ENCODE measurements around the gene CDT1. TPM values are rescaled to one million over a fixed set of nuclear protein-coding genes. Genes with fewer than 3 reads are reported as not detected.

The CDT1 gene
- total RNA-seq, 1 experiment from 2014 or later: 74.1 TPM

- no peak for DNase-seq
- H2BK15ac ChIP-seq (ENCODE audit: low read depth, low read length): no peak overlapping the region
- no peaks in the 10 kb centered on the region for H3K23me2 ChIP-seq (ENCODE audit: insufficient read length, low read depth, low read length, poor library complexity, severe bottlenecking)
- H2BK12ac ChIP-seq (ENCODE audit: insufficient read length, low read depth, low read length): no peak overlapping the region
- Mint-ChIP-seq H3K36me3 (ENCODE audit: insufficient read depth in 1 of 3, low read depth in 3 of 3) (peaks cover 4 to 16% (median 13%) of the 10 kb centered on the region in 3 experiments; a peak in 6 of 7 replicates), H3K27ac (no peak overlapping the region), H3K4me3 (no peak overlapping the region), H3K27me3 (ENCODE audit: low read depth) (no peaks in the 10 kb centered on the region), H3K9me3 (no peaks in the 10 kb centered on the region), H3K4me1 (no peaks in the 10 kb centered on the region)
- no peaks in the 10 kb centered on the region for H3K79me1 ChIP-seq (ENCODE audit: insufficient read depth, low read depth, low read length, poor library complexity, severe bottlenecking)
- no peak overlapping the region for H3K4me2 ChIP-seq (ENCODE audit: insufficient read depth, insufficient read length, low read length)
- TF ChIP-seq, protein P1, sequence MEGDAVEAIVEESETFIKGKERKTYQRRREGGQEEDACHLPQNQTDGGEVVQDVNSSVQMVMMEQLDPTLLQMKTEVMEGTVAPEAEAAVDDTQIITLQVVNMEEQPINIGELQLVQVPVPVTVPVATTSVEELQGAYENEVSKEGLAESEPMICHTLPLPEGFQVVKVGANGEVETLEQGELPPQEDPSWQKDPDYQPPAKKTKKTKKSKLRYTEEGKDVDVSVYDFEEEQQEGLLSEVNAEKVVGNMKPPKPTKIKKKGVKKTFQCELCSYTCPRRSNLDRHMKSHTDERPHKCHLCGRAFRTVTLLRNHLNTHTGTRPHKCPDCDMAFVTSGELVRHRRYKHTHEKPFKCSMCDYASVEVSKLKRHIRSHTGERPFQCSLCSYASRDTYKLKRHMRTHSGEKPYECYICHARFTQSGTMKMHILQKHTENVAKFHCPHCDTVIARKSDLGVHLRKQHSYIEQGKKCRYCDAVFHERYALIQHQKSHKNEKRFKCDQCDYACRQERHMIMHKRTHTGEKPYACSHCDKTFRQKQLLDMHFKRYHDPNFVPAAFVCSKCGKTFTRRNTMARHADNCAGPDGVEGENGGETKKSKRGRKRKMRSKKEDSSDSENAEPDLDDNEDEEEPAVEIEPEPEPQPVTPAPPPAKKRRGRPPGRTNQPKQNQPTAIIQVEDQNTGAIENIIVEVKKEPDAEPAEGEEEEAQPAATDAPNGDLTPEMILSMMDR (conservative IDR thresholded peaks at IDR 0.05): no peak
- no peaks in the 10 kb centered on the region for H3K4me1 ChIP-seq (ENCODE audit: insufficient read depth, low read length)
- no peak overlapping the region for H3T11ph ChIP-seq (ENCODE audit: low read length)
- no peak overlapping the region for H3K14ac ChIP-seq (ENCODE audit: insufficient read depth, low read length)
- no peak overlapping the region for H3K56ac ChIP-seq (ENCODE audit: insufficient read length, low read depth, low read length)
- H3K79me2 ChIP-seq (ENCODE audit: insufficient read depth, low read length): no peaks in the 10 kb centered on the region
- no peak overlapping the region for H2BK120ac ChIP-seq (ENCODE audit: low read depth, low read length, poor library complexity, severe bottlenecking)
- WGBS (ENCODE audit: extremely low coverage, insufficient read length, low lambda C conversion rate): no CpG with 5 or more reads among the region's 20 CpGs
- H3K9ac ChIP-seq (ENCODE audit: extremely low read depth, insufficient read length, low read length): no peak overlapping the region
- no peak overlapping the region for H3K18ac ChIP-seq (ENCODE audit: insufficient read length, low read depth, low read length)
- no peak overlapping the region for H2AFZ ChIP-seq (ENCODE audit: low read length)
- H4K91ac ChIP-seq (ENCODE audit: insufficient read length, low read depth, low read length): no peak overlapping the region
- H2BK5ac ChIP-seq (ENCODE audit: insufficient read length, low read length): no peak overlapping the region
- H2AK5ac ChIP-seq (ENCODE audit: insufficient read length, low read length): no peak overlapping the region
- no peaks in the 10 kb centered on the region for H3K27me3 ChIP-seq (ENCODE audit: insufficient read depth, low read length)
- no peak overlapping the region for H4K5ac ChIP-seq (ENCODE audit: insufficient read length, low read depth, low read length)
- no peak overlapping the region for H3K4ac ChIP-seq (ENCODE audit: low read depth, low read length)
- H3K9me3 ChIP-seq (ENCODE audit: control insufficient read depth, low read depth, low read length): no peaks in the 10 kb centered on the region
- no peak overlapping the region for H2BK20ac ChIP-seq (ENCODE audit: low read depth, low read length, poor library complexity, severe bottlenecking)
- no peak overlapping the region for H3K23ac ChIP-seq (ENCODE audit: insufficient read length, low read depth, low read length)
- H4K8ac ChIP-seq (replicated peaks; ENCODE audit: insufficient read length, low read depth, low read length): no peak overlapping the region
- no peaks in the 10 kb centered on the region for H4K20me1 ChIP-seq (ENCODE audit: control insufficient read depth, insufficient read depth, insufficient read length)
- no peak overlapping the region for H3K27ac ChIP-seq (ENCODE audit: insufficient read length, low read depth, low read length)
Observed at GRCh38 chr16:88837806-88838205, 34.2 kb downstream of the CDT1 start.

All from H9 (cell line).